NCI-H2196 (cell line): ENCODE measurements around the gene TMEM37.
"Not testable (repeated sequence)": the region's sequence is repeated elsewhere in the genome, so short reads cannot be mapped to it uniquely, and the experiment has no call there.

Experiments
- DNase-seq: peaks from one replicate; lab custom pipeline; 2025; ENCODE audit not compliant: unreplicated experiment; lab: John Stamatoyannopoulos, UW

Gene TMEM37

GRCh38 chr2:119431155-119431975, at the start of gene TMEM37:
Gene TMEM37, plus strand, starts transcription at chr2:119431854. Its CDS starts 50 bp downstream, at chr2:119431904.
- peak; percentile 56 for DNase-seq

- peak; percentile 54 for DNase-seq
Measured at GRCh38 chr2:119383410-119384140, 48.1 kb upstream of the TMEM37 start.

GRCh38 chr2:119384971-119385370, 46.7 kb upstream of the TMEM37 start:
- DNase-seq = no peak

- no peak for DNase-seq
Measured at GRCh38 chr2:119385466-119385865, 46.2 kb upstream of the TMEM37 start.

GRCh38 chr2:119387381-119388129, 44.1 kb upstream of the TMEM37 start:
- peak; percentile 22 for DNase-seq

GRCh38 chr2:119389615-119390306, 41.9 kb upstream of the TMEM37 start:
- peak; percentile 7 for DNase-seq

GRCh38 chr2:119393971-119394748, 37.5 kb upstream of the TMEM37 start:
- DNase-seq = no peak

GRCh38 chr2:119397196-119397595, 34.5 kb upstream of the TMEM37 start:
- no peak for DNase-seq

- no peak for DNase-seq
Measured at GRCh38 chr2:119402106-119402505, 29.5 kb upstream of the TMEM37 start.

- DNase-seq = no peak
Measured at GRCh38 chr2:119402645-119403560, 28.8 kb upstream of the TMEM37 start.

GRCh38 chr2:119403618-119404017, 28.0 kb upstream of the TMEM37 start:
- not testable (repeated sequence) for DNase-seq

GRCh38 chr2:119405151-119405550, 26.5 kb upstream of the TMEM37 start:
- no peak for DNase-seq

- peak; percentile 53 for DNase-seq
Measured at GRCh38 chr2:119407430-119408220, 24.0 kb upstream of the TMEM37 start.

GRCh38 chr2:119408221-119408619, 23.4 kb upstream of the TMEM37 start:
- DNase-seq = peak; percentile 21

- DNase-seq = no peak
Measured at GRCh38 chr2:119409506-119409905, 22.1 kb upstream of the TMEM37 start.

GRCh38 chr2:119414894-119415293, 16.8 kb upstream of the TMEM37 start:
- DNase-seq = no peak

- DNase-seq = no peak
Measured at GRCh38 chr2:119415630-119416029, 16.0 kb upstream of the TMEM37 start.

GRCh38 chr2:119416299-119416923, 15.2 kb upstream of the TMEM37 start:
- no peak for DNase-seq
